Psoas muscle (tissue), 8 donors: ENCODE results near the gene ALOXE3. TPM values are rescaled to one million over a fixed set of nuclear protein-coding genes. Genes with fewer than 3 reads are reported as not detected.
"Not testable (repeated sequence)": the region's sequence is repeated elsewhere in the genome, so short reads cannot be mapped to it uniquely, and the experiment has no call there.

ENCODE experiments used
- ATAC-seq, 4 donors: fragments of 200-7000 bp; cut with Tn5 transposase; one replicate each; pipeline ENCODE4 v1.9.1; 2020; ENCODE audit warnings: moderate library complexity in 3 of 4, mild to moderate bottlenecking in 2 of 4
- DNase-seq, 2 donors: peaks; one replicate each; pipeline ENCODE4 v3.0.0-alpha.2; 2020
- H3K27ac ChIP-seq: fragments of 200-600 bp; one replicate; pipeline ENCODE4 v1.8.0; 2022
- H3K27me3 ChIP-seq, 3 donors: fragments of 200-600 bp in 1 of 3; one replicate each; pipeline versions ENCODE4 v1.6.1 to v1.8.0; 2013 to 2022; ENCODE audit warnings: low read length in 2 of 3, mild to moderate bottlenecking in 2 of 3, moderate library complexity in 1 of 3; ENCODE audit not compliant: insufficient read depth in 3 of 3
- H3K36me3 ChIP-seq, 2 donors: fragments of 200-600 bp in 1 of 2; one replicate each; pipeline versions ENCODE4 v1.6.1 to v1.8.0; 2013 to 2022; ENCODE audit warnings: low read depth in 1 of 2, mild to moderate bottlenecking in 1 of 2, moderate library complexity in 1 of 2; ENCODE audit not compliant: insufficient read depth in 1 of 2
- H3K4me1 ChIP-seq: fragments of 200-600 bp; one replicate; pipeline ENCODE4 v1.8.0; 2022
- H3K4me3 ChIP-seq: fragments of 200-600 bp; one replicate; pipeline ENCODE4 v1.8.0; 2022; ENCODE audit warnings: mild to moderate bottlenecking
- H3K9me3 ChIP-seq: fragments of 200-600 bp; one replicate; pipeline ENCODE4 v1.8.0; 2022
- WGBS, 3 donors: extraction: QIAGEN DNeasy Blood & Tissue Kit; methylation state at CpG; one replicate each; pipeline versions ENCODE4 v1.1.6 to v1.1.7; 2013; 5-methylcytosine and 5-hydroxymethylcytosine counted together
- intact Hi-C, 2 donors: fragments of 100-400 bp; cut with DNase I; formaldehyde crosslinking; loops; one replicate each; pipeline versions ENCODE4 v1.11.0 to v1.14.2; 2022
- polyA plus RNA-seq, 3 donors: library from polyadenylated mRNA; stranded (reverse); fragments of 200-250 nt; gene quantifications; one replicate each; pipeline ENCODE4 v1.2.3, GENCODE V29; 2013
- total RNA-seq, 4 donors: library from RNA; stranded (reverse); fragmentation: NEBNext Ultra II Directional in 2 of 4; extraction: Animal tissue kit (Norgen Biotek cat#: 25700) in 2 of 4; gene quantifications; one replicate each; pipeline versions ENCODE4 v1.2.1 to v1.2.4, GENCODE V29; 2021 to 2023
- TF ChIP-seq, protein P1 (sequence below): fragments of 200-600 bp; IDR thresholded peaks from one replicate; pipeline ENCODE4 v1.8.0; 2022; ENCODE audit warnings: antibody characterized with exemption
- donor health status: healthy with polysubstance abuse.
- donor health status: DM: no; HTN: no; CAD: no; lungs with moderate emphysema.
- donor health status: Bipolar disorder and iron deficiency.
- donor health status: healthy.
- donor health status: DM: yes; HTN: yes; CAD: no.
- donor health status: DM: no; HTN: no; CAD: no.
- donor health status: DM: no; HTN: no; CAD: no.
- donor health status: DM: yes; HTN: yes; CAD: no.

The ALOXE3 gene
- total and polyA plus RNA-seq, 7 donors: 0.42 TPM; not detected in 6

DNA sequence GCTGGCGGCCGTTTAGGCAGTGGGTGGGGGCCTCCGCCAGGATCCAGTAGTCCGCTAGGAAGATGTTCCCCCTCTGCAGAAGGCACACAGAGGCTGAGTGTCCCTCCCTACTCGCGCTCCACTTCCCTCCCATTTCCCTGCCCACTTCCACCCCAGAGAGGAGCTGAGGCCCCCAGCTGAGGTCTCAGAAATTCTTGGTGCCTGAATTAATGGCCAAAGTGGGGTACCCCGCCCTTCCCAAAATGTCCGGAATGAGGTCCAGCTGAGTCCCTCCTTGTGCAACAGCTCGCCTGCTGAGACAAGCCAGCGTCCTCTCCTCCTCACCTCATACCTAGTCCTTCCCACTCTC is 7.9 kb downstream of the ALOXE3 start:
- no peaks in the 10 kb centered on the region for H3K4me1 ChIP-seq
- DNase-seq: no peak
- intact Hi-C loops: loop anchor here (2.0 to 10.0 kb wide), 3 partner anchors 48 to 184 kb away; partner anchors contain the start of gene SLC25A35 (in 1 of the 2)
- no peaks in the 10 kb centered on the region for H3K36me3 ChIP-seq
- no peak overlapping the region for H3K27ac ChIP-seq
- H3K9me3 ChIP-seq: no peaks in the 10 kb centered on the region
- TF ChIP-seq, protein P1, sequence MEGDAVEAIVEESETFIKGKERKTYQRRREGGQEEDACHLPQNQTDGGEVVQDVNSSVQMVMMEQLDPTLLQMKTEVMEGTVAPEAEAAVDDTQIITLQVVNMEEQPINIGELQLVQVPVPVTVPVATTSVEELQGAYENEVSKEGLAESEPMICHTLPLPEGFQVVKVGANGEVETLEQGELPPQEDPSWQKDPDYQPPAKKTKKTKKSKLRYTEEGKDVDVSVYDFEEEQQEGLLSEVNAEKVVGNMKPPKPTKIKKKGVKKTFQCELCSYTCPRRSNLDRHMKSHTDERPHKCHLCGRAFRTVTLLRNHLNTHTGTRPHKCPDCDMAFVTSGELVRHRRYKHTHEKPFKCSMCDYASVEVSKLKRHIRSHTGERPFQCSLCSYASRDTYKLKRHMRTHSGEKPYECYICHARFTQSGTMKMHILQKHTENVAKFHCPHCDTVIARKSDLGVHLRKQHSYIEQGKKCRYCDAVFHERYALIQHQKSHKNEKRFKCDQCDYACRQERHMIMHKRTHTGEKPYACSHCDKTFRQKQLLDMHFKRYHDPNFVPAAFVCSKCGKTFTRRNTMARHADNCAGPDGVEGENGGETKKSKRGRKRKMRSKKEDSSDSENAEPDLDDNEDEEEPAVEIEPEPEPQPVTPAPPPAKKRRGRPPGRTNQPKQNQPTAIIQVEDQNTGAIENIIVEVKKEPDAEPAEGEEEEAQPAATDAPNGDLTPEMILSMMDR: no peak
- peaks cover 0 to 61% (median 9%) of the 10 kb centered on the region in 3 donors for H3K27me3 ChIP-seq
- no peak overlapping the region for H3K4me3 ChIP-seq
- 31 to 35% (median 31%) methylated on average over 10 of the region's 10 CpGs for WGBS, 3 donors
- no peak for ATAC-seq

DNA sequence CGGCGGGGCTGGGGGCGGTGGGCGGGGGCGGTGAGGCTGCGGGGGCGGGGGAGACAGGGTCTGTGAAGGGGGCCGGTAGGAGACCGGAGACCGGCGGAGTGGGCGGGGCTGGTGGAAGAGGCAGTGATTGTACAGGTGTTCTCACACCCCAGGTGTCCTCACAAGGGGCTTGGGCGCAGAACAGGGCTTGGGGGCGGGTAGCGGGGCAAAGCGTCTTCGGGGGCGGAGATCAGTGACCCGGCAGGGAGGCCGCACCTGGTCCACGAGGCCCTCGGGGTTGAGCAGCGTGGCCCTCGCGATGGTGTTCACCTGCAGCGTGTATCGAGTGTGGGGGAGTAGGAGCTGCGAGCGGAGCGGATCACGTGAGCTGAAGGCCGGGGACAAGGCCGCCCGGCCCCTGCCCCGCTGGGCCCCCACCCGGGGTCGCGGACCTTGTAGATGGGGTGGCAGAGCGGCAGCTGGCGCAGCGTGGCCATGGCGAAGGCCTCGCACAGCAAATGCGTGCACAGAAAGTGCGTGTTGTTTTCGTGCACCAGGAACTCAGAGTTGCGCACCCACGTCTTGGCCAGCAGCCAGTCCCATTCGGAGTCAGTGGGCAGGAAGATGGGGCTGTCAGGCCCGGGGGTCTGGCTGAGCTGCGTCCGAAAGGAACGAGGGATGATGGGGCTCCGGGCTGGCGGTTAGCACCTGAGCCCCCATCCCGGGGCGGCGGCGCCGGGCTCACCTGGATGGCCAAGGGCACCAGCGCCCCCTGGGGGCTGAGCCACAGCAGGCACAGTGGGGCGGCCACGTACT is 8.5 kb downstream of the ALOXE3 start:
- peak; percentile 71 to 81 (median 78) for ATAC-seq
- intact Hi-C loops: loop anchor here (2.0 to 10.0 kb wide), 3 partner anchors 48 to 185 kb away; partner anchors contain the start of gene SLC25A35 (in 1 of the 2)
- H3K9me3 ChIP-seq: no peaks in the 10 kb centered on the region
- H3K4me3 ChIP-seq: no peak overlapping the region
- H3K4me1 ChIP-seq: no peaks in the 10 kb centered on the region
- 10 to 13% (median 12%) methylated on average over 49 to 63 of the region's 63 CpGs for WGBS, 3 donors
- peak; percentile 49 to 71 for DNase-seq
- TF ChIP-seq, protein P1: peak; percentile 69
- H3K27me3 ChIP-seq: peaks cover 0 to 56% (median 7%) of the 10 kb centered on the region in 3 donors
- no peaks in the 10 kb centered on the region for H3K36me3 ChIP-seq
- H3K27ac ChIP-seq: no peak overlapping the region

GRCh38 chr17:8108972-8109660 is 9.2 kb downstream of the ALOXE3 start:
- TF ChIP-seq, protein P1: no peak
- intact Hi-C loops: no loop called here
- Histone ChIP-seq H3K4me3 (no peak overlapping the region), H3K9me3 (no peaks in the 10 kb centered on the region), H3K36me3 (no peaks in the 10 kb centered on the region), H3K27ac (no peak overlapping the region), H3K4me1 (no peaks in the 10 kb centered on the region), H3K27me3 (peaks cover 0 to 50% (median 7%) of the 10 kb centered on the region in 3 donors)
- ATAC-seq (no peak), DNase-seq (no peak)
- 78 to 82% (median 80%) methylated on average over 30 to 33 of the region's 33 CpGs for WGBS, 3 donors

GRCh38 chr17:8106980-8107379 is 11.3 kb downstream of the ALOXE3 start:
- H3K36me3 ChIP-seq, intact Hi-C loops, H3K4me3 ChIP-seq, DNase-seq, H3K27ac ChIP-seq, H3K9me3 ChIP-seq, H3K4me1 ChIP-seq, ATAC-seq: not testable (repeated sequence)
- H3K27me3 ChIP-seq: peaks cover 0 to 34% (median 5%) of the 10 kb centered on the region in 3 donors
- WGBS, 3 donors: 70 to 81% (median 81%) methylated on average over 4 of the region's 4 CpGs

DNA sequence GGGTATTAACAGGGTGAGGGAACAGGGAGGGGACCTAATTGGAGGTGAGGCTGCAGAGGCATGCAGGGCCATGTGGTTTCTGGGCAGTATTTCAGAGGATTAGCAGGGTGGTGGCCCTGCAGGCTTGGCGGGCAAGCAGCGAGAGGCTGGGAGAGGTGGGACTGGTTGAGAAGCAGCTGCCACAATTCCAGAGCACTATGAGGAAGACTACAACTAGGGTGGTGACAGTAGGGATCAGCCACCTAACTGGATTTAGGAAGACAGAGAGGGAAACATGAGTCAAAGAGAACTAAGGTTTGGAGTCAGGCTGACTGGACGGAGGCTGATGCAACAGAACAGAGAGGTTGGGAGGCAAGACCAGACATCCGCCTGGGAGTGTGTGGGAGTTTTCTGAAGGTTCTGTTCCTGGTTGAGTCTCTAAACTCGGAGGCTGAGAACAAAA is 12.3 kb downstream of the ALOXE3 start:
- intact Hi-C loops: no loop called here
- DNase-seq: no peak
- no peak overlapping the region for H3K27ac ChIP-seq
- no peak for ATAC-seq
- WGBS, 3 donors: 58 to 68% (median 64%) methylated on average over 5 of the region's 5 CpGs
- H3K4me3 ChIP-seq: no peak overlapping the region
- no peaks in the 10 kb centered on the region for H3K36me3 ChIP-seq
- H3K9me3 ChIP-seq: no peaks in the 10 kb centered on the region
- no peaks in the 10 kb centered on the region for H3K4me1 ChIP-seq
- H3K27me3 ChIP-seq: peaks cover 0 to 25% (median 5%) of the 10 kb centered on the region in 3 donors
- TF ChIP-seq, protein P1: no peak
